Activated T-cell treated with anti-CD3 and anti-CD28 coated beads, Interleukin-2, amount 50 U/mL, for 48 hours (primary cell): ENCODE measurements around the gene MPV17L.
"Not testable (repeated sequence)": the region's sequence is repeated elsewhere in the genome, so short reads cannot be mapped to it uniquely, and the experiment has no call there.

ENCODE experiments used
- DNase-seq, 2 experiments: peaks; one replicate each; pipeline ENCODE4 v3.0.0-alpha.2; 2020

MPV17L gene

GRCh38 chr16:15415511-15415985 lies 20.0 kb downstream of the MPV17L start:
- no peak for DNase-seq

GRCh38 chr16:15417197-15417596 lies 21.6 kb downstream of the MPV17L start:
- no peak for DNase-seq

GRCh38 chr16:15418206-15418605 lies 22.7 kb downstream of the MPV17L start:
- no peak for DNase-seq

- DNase-seq: not testable (repeated sequence)
Measured at GRCh38 chr16:15421696-15422095, 26.1 kb downstream of the MPV17L start.

GRCh38 chr16:15422222-15422621 lies 26.7 kb downstream of the MPV17L start:
- no peak for DNase-seq

- no peak for DNase-seq
Measured at GRCh38 chr16:15425861-15426260, 30.3 kb downstream of the MPV17L start.

GRCh38 chr16:15426796-15427195 lies 31.2 kb downstream of the MPV17L start:
- DNase-seq: no peak

GRCh38 chr16:15427648-15428239 lies 32.2 kb downstream of the MPV17L start:
- peak; percentile 57 to 66 for DNase-seq

- DNase-seq: not testable (repeated sequence)
Measured at GRCh38 chr16:15430884-15431283, 35.3 kb downstream of the MPV17L start.

- DNase-seq: no peak
Measured at GRCh38 chr16:15434079-15434424, 38.5 kb downstream of the MPV17L start.

GRCh38 chr16:15434425-15435215 lies 39.1 kb downstream of the MPV17L start, which contains the start of gene BMERB1:
Gene BMERB1 (plus strand): TSS chr16:15434588. CDS start chr16:15434654, 66 bp downstream.
- DNase-seq: peak; percentile 78 to 81

GRCh38 chr16:15435216-15435864 lies 39.8 kb downstream of the MPV17L start:
- peak; percentile 17 to 22 for DNase-seq

GRCh38 chr16:15439102-15439501 lies 43.5 kb downstream of the MPV17L start:
- no peak for DNase-seq

GRCh38 chr16:15439521-15439920 lies 44.0 kb downstream of the MPV17L start:
- DNase-seq: no peak

GRCh38 chr16:15440852-15441251 lies 45.3 kb downstream of the MPV17L start:
- no peak for DNase-seq

- not testable (repeated sequence) for DNase-seq
Measured at GRCh38 chr16:15442140-15442539, 46.6 kb downstream of the MPV17L start.

- no peak for DNase-seq
Measured at GRCh38 chr16:15443753-15444152, 48.2 kb downstream of the MPV17L start.

GRCh38 chr16:15444264-15444663 lies 48.7 kb downstream of the MPV17L start:
- no peak for DNase-seq

GRCh38 chr16:15445450-15445849 lies 49.9 kb downstream of the MPV17L start:
- no peak for DNase-seq

GRCh38 chr16:15446901-15447300 lies 51.3 kb downstream of the MPV17L start:
- DNase-seq: no peak

GRCh38 chr16:15450624-15451023 lies 55.1 kb downstream of the MPV17L start:
- no peak for DNase-seq

GRCh38 chr16:15451098-15451731 lies 55.7 kb downstream of the MPV17L start:
- DNase-seq: no peak

GRCh38 chr16:15452246-15452855 lies 56.8 kb downstream of the MPV17L start:
- DNase-seq: no peak
